H54 (cell line): ENCODE data around the gene GFPT2.

Experiments used
- DNase-seq: peaks from one replicate; pipeline ENCODE4 v3.0.0; 2011; ENCODE audit warnings: low spot score, mixed read lengths; ENCODE audit not compliant: insufficient read length
- FAIRE-seq: peaks from 3 replicates; lab custom pipeline; 2011; peaks lifted over from hg19 to GRCh38; lab: Jason Lieb, UNC
- POLR2A ChIP-seq: IDR thresholded peaks from 2 replicates; pipeline ENCODE4 v1.6.1; 2011; ENCODE audit warnings: low read depth, mild to moderate bottlenecking, low read length

The GFPT2 gene

GRCh38 chr5:180329138-180329435 is 24.0 kb downstream of the GFPT2 start:
- FAIRE-seq, result no peak
- TF ChIP-seq POLR2A, result no peak
- no peak for DNase-seq

- TF ChIP-seq POLR2A, result no peak
- FAIRE-seq, result no peak
- DNase-seq, result peak; percentile 45
These were observed 24.6 kb downstream of the GFPT2 start for GRCh38 chr5:180328296-180329137.

- no peak for DNase-seq
- FAIRE-seq, result no peak
- TF ChIP-seq POLR2A, result no peak
These were observed 26.1 kb downstream of the GFPT2 start for GRCh38 chr5:180326989-180327565.

- FAIRE-seq (no peak), DNase-seq (no peak)
- no peak for TF ChIP-seq POLR2A
These were observed 28.6 kb downstream of the GFPT2 start for GRCh38 chr5:180324601-180324950.

GRCh38 chr5:180323941-180324600 is 29.1 kb downstream of the GFPT2 start:
- no peak for DNase-seq
- no peak for TF ChIP-seq POLR2A
- FAIRE-seq, result no peak

- TF ChIP-seq POLR2A, result no peak
- no peak for FAIRE-seq
- no peak for DNase-seq
These were observed 30.0 kb downstream of the GFPT2 start for GRCh38 chr5:180323160-180323559.

- DNase-seq, result no peak
- TF ChIP-seq POLR2A, result no peak
- FAIRE-seq, result no peak
These were observed 34.6 kb downstream of the GFPT2 start for GRCh38 chr5:180318456-180319089.

GRCh38 chr5:180316586-180316985 is 36.5 kb downstream of the GFPT2 start:
- FAIRE-seq (no peak), DNase-seq (no peak)
- no peak for TF ChIP-seq POLR2A

GRCh38 chr5:180315762-180316212 is 37.3 kb downstream of the GFPT2 start:
- no peak for FAIRE-seq
- no peak for TF ChIP-seq POLR2A

GRCh38 chr5:180313677-180314505 is 39.2 kb downstream of the GFPT2 start:
- no peak for FAIRE-seq
- TF ChIP-seq POLR2A, result no peak
- no peak for DNase-seq

More at GRCh38 chr5:180315762-180316212, 37.3 kb downstream of the GFPT2 start:
- DNase-seq, result peak; percentile 66

- TF ChIP-seq POLR2A, result no peak
- no peak for DNase-seq
- no peak for FAIRE-seq
These were observed 41.9 kb downstream of the GFPT2 start for GRCh38 chr5:180311216-180311615.

GRCh38 chr5:180306796-180307195 is 46.3 kb downstream of the GFPT2 start:
- FAIRE-seq (no peak), DNase-seq (no peak)
- no peak for TF ChIP-seq POLR2A

GRCh38 chr5:180305481-180305880 is 47.7 kb downstream of the GFPT2 start:
- no peak for FAIRE-seq
- DNase-seq, result no peak
- TF ChIP-seq POLR2A, result no peak
